HL-60 (cell line): ENCODE data around the gene NKX1-1.

Source experiments
- DNase-seq, 2 experiments: peaks; one replicate each; pipeline ENCODE4 v3.0.0-alpha.2; 2010 to 2020; ENCODE audit warnings: low read depth in 1 of 2, low spot score in 1 of 2
- H3K27ac ChIP-seq: fragments of 250-450 bp; sonication (Bioruptor Pico); replicated peaks from 2 replicates; pipeline ENCODE4 v1.5.1; 2020; ENCODE audit warnings: mild to moderate bottlenecking, moderate library complexity
- H3K27me3 ChIP-seq: fragments of 250-450 bp; sonication (Bioruptor Pico); 2 replicates; pipeline ENCODE4 v1.5.1; 2021; ENCODE audit warnings: mild to moderate bottlenecking, moderate library complexity; ENCODE audit not compliant: insufficient read depth, poor library complexity, severe bottlenecking
- H3K4me3 ChIP-seq: replicated peaks from 2 replicates; pipeline ENCODE4 v1.5.1; 2011; ENCODE audit warnings: mild to moderate bottlenecking, control low read depth, low read length; ENCODE audit not compliant: insufficient read depth
- GABPA ChIP-seq: IDR thresholded peaks from 2 replicates; pipeline ENCODE4 v1.6.1; 2012; ENCODE audit warnings: low read depth
- POLR2AphosphoS5 ChIP-seq: IDR thresholded peaks from 2 replicates; pipeline ENCODE4 v1.6.1; 2012; ENCODE audit warnings: low read depth
- REST ChIP-seq: IDR thresholded peaks from 2 replicates; pipeline ENCODE4 v1.6.1; 2012; ENCODE audit warnings: low read depth; ENCODE audit not compliant: insufficient replicate concordance
- SPI1 ChIP-seq: IDR thresholded peaks from 2 replicates; pipeline ENCODE4 v1.6.1; 2012; ENCODE audit warnings: low read depth, mild to moderate bottlenecking, borderline replicate concordance
- TF ChIP-seq, protein P1 (sequence below): IDR thresholded peaks from one replicate; pipeline ENCODE4 v1.5.1; 2011; ENCODE audit warnings: low read length, control low read depth, inconsistent platforms; ENCODE audit not compliant: insufficient read depth

NKX1-1 gene

GRCh38 chr4:1383728-1384591, 22.3 kb downstream of the NKX1-1 start:
- TF ChIP-seq REST (no peak), POLR2AphosphoS5 (no peak), SPI1 (no peak), GABPA (no peak)
- TF ChIP-seq, protein P1, sequence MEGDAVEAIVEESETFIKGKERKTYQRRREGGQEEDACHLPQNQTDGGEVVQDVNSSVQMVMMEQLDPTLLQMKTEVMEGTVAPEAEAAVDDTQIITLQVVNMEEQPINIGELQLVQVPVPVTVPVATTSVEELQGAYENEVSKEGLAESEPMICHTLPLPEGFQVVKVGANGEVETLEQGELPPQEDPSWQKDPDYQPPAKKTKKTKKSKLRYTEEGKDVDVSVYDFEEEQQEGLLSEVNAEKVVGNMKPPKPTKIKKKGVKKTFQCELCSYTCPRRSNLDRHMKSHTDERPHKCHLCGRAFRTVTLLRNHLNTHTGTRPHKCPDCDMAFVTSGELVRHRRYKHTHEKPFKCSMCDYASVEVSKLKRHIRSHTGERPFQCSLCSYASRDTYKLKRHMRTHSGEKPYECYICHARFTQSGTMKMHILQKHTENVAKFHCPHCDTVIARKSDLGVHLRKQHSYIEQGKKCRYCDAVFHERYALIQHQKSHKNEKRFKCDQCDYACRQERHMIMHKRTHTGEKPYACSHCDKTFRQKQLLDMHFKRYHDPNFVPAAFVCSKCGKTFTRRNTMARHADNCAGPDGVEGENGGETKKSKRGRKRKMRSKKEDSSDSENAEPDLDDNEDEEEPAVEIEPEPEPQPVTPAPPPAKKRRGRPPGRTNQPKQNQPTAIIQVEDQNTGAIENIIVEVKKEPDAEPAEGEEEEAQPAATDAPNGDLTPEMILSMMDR = no peak
- Histone ChIP-seq H3K27ac (no peak overlapping the region), H3K27me3 (no peaks in the 10 kb centered on the region), H3K4me3 (no peak overlapping the region)
- DNase-seq = no peak

GRCh38 chr4:1382776-1383727, 23.2 kb downstream of the NKX1-1 start:
- no peak overlapping the region for H3K27ac ChIP-seq
- no peaks in the 10 kb centered on the region for H3K27me3 ChIP-seq
- DNase-seq = no peak
- H3K4me3 ChIP-seq = no peak overlapping the region
- TF ChIP-seq REST = no peak
- TF ChIP-seq GABPA = no peak
- TF ChIP-seq POLR2AphosphoS5 = no peak

- H3K27me3 ChIP-seq = no peaks in the 10 kb centered on the region
- DNase-seq = no peak
- TF ChIP-seq, protein P1 = no peak
- no peak for TF ChIP-seq POLR2AphosphoS5
- no peak for TF ChIP-seq SPI1
- no peak for TF ChIP-seq GABPA
- no peak overlapping the region for H3K4me3 ChIP-seq
- H3K27ac ChIP-seq = no peak overlapping the region
These were observed 24.2 kb downstream of the NKX1-1 start for GRCh38 chr4:1381944-1382541.

DNA sequence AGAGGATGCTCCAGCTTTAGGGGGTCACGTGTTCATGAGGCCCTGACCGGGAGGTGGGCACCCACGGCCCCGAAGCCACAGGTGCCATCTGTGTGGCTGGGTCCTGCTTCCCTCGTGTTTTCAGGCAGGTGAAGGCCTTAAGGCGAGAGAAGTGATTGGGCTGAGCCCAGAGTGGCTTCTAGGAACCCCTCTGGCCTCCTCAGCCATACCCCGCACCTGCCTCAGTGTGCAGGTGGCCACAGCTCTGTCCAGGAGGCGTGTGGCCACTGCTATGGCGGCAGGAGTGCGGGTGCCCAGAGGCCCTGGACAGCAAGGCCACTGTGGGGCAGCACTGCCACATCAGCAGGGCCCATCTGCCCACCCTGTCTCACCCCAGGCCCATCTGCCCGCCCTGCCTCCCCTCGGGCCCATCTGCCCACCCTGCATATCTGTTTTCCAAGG, 25.0 kb downstream of the NKX1-1 start:
- DNase-seq = no peak
- no peak overlapping the region for H3K4me3 ChIP-seq
- TF ChIP-seq REST = no peak
- no peak for TF ChIP-seq SPI1
- TF ChIP-seq, protein P1 = no peak
- TF ChIP-seq POLR2AphosphoS5 = no peak
- no peak for TF ChIP-seq GABPA
- H3K27ac ChIP-seq = no peak overlapping the region
- no peaks in the 10 kb centered on the region for H3K27me3 ChIP-seq
